ENCODE measurements around the gene HDAC8.

HDAC8 gene

DNA sequence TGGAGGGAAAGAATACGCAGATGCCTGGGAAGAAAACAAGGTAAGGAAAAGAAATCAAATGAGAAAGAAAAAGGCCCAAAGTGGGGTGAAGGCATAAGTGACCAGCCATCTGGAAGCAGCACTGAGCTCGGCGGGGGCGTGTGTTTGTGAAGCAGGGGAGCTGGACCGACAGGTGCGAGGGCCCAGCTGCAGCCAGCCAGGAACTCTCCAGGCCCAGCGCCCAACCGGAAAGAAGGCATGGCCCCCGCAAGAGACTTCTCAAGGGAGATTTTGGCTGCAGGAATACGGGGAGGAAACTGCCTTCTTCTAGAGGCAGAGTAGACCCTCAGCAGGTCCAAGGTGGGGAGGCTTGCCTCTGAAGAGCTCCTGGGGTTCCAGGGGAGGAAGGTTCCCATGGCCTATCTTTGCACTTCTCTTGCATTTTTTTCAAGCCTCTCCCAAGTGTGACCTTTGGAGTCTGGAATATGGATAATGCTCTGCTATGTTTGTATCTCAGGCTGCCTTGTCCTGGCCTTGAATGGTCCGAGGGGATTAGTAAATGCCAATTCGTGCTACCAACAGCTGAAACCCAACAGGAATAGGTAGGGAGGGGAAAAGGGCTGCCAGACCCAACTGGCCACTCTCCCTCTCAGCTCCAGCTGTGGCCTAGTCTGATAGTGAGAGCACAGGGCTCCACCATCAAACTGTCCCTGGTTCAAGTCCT is 256.1 kb downstream of the HDAC8 start:
- no peak for DNase-seq (ENCODE audit: low spot score)

DNA sequence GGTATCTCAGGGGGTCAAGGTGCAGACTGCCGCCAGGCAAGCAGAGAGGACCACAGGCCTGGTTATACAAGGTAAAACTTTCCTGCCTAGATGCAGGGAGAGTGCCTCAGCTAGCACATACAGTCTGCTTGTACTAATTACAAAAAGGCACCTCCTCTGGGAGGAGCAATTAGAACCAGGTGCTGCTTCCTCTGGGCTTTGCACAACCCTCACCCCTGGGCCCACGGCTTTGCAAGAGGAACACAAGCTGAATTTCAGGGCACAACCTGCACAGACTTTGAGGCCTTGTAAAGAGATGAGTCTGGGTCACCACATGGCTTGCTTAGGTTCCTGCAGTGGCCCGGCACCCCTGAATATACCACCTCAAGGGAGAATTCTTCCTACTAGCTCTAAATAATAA is 257.8 kb downstream of the HDAC8 start:
- DNase-seq (ENCODE audit: low spot score), result no peak

DNA sequence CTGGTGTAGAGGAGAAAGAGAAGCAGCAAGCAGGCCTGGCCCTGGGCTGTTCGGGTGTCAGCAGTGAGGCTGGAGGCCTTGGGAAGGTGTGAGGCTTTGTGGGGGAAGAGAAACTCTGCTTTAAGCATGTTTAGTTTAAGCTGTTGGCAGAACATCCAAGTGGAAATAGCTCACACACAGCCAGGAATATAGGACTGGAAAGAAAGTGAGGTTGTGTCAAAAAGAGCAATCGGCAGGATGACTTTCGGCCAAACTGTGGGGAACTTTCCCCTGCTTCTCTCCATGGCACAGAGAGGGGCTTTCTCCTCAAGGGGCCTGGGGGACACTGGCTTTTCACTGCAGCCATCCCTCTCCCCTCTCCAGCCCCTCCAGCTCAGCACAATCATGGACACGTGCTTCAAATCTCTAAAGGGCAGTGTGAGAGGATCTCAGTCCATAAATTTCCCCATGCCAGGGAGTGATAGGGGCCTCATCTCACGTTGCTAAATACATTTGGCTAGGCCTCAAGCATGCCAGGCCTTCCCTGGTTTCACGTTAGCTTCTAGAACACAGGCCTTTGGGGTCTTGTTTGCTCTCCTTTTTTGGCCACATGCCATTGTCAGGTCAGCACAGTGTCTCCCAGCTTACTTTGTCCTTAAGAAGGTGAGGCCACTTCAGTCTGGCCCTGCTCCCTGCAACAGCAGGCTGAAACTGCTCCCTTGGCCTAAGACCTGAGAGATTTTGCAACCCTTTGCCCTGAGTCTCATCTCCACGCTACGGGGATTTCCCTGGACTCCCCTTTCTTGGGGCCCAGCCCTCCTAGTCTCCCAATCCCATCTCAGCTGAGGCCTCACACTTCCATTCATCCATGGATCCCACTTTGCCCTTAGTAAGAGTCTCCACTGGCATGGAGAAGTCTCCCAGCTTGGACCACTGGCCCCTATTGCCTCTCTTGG is 258.7 kb downstream of the HDAC8 start:
- DNase-seq (ENCODE audit: low spot score), result no peak

DNA sequence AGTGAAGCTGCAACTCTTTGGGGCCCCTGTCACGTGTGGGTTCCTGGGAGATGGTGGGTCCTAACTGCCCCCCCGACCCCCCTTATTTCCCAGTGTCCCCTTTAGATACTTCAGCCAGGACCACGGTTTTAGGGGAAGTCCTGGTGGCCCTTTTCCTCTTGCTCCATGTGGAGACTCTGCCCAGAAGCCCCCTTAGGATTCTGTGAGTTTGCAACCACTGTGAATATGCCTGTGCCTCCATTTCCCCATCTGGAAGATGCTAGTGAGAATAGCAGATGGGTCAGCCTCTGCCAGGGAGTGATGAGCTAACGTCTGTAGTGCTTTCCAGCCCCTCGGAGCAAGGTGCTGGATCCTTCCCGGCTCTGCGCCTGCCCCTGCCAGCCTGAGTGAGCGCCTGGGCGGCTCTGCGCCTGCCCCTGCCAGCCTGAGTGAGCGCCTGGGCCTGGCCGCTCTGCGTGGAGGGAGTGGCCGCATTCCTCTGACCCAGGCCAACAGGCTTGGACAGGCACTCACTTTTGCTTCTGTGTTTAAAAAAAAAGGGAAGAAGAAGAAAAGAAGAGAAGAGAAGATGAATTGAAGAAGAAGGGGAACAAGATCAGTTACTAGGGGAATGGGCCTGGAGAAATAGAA is 260.2 kb downstream of the HDAC8 start:
- no peak for DNase-seq (ENCODE audit: low spot score)

DNA sequence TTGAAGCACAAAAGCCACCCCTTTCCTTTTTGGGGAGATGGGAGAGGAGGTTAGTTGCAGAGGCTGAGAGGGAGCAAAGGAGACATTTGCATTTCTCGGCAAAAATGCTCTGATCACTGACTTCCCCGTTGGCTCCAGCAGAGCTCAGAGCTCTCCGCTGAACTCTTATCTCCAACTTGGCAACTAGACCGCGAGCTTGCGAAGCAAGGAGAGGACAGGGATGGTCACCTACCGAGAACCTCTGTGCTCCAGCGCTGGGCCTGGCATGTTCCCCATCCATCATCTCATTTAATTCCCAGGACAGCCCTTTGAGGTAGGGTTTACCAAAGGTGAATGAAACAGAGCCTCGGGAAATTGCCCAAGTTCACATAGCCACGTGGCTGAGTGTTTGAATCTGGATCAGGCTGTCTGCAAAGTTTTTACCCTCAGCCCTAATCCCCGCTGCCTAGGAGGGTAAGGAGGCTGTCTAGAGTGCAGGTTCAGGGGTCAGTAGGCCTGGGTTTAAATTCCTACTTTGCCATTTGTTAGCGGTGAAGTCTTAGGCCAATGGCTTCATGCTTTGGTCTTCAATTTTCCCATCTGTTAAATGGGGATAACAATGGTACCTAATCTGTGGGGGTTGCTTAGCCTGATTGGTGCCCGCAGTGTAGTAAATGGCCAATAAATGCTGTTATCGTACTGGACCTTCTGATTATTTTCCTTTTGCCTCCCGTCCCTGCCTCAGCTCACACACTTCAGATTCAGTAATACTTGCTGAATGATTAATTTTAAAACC is 263.2 kb downstream of the HDAC8 start:
- no peak for DNase-seq (ENCODE audit: low spot score)

DNA sequence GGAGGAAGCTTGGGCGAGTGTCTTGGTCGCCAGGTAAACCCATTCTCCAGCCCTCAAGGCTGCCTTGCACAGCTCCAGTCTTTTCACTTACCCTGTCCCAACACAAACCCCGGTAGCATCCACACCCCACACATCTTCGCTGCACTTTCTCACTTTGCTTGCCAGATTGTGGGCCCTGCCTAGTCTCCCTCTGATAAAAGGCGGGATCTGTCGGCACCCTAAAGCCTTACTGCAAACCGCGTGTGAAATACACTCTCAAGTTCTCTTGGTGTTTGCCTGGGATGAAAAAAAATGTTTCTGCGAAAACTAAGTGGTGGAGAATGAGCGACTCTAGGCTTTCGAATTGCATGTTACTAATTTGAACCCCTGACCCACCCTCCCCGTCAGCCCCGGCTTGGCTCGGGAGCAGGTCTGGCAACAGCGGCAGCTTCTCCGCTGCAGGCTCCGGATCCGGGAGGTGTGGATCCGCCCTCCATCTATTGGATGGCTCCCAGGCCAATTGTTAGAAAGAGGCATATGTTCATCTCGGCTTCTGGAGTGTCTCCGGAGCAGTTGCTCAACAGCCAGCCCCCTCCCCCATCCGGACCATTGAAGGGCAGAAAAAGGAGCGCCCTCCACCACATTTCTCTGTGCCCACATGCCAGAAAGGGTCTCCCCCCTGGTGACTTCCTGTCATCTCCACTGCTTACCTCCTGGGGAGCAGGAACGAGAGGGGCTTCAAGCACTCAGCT is 263.9 kb downstream of the HDAC8 start:
- DNase-seq (ENCODE audit: low spot score), result peak; percentile 81

DNA sequence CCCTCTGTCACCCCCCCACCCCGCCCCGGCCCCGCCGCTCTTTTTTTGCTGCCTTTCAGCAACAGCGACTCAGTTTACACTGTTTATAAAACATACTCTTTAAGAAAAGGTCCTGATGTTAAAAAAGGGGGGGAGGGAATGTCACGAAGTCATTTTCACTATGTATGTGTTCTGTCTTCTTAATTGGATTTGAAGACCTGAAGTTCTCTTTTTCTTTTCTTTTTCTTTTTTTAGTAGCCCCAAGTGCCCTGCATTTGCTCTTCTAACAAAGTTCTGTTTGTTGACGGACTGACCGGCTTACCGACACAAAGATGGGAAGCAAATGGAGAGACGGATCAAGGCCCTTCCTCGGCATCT is 264.5 kb downstream of the HDAC8 start:
- no peak for DNase-seq (ENCODE audit: low spot score)

DNA sequence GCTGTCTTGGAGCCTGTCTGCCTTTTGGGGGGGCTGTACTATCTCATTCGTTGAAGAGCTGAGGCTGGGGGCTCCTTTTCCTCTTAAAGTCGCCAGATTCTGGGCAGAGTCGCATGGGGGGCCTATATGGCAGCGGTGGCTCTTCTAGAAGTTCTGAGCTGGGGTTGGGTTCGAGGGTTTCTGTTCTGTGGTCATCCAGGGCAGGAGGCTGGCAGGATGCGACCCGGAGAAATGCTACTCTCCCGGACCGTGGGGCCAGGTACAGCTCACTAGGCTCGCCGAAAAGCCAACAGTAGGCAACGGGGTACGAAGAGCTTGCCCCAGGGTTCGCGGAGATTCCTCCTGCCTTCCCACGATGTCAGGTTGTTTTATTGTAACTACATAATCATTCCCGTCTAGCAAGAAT is 265.0 kb downstream of the HDAC8 start:
- DNase-seq (ENCODE audit: low spot score), result no peak

DNA sequence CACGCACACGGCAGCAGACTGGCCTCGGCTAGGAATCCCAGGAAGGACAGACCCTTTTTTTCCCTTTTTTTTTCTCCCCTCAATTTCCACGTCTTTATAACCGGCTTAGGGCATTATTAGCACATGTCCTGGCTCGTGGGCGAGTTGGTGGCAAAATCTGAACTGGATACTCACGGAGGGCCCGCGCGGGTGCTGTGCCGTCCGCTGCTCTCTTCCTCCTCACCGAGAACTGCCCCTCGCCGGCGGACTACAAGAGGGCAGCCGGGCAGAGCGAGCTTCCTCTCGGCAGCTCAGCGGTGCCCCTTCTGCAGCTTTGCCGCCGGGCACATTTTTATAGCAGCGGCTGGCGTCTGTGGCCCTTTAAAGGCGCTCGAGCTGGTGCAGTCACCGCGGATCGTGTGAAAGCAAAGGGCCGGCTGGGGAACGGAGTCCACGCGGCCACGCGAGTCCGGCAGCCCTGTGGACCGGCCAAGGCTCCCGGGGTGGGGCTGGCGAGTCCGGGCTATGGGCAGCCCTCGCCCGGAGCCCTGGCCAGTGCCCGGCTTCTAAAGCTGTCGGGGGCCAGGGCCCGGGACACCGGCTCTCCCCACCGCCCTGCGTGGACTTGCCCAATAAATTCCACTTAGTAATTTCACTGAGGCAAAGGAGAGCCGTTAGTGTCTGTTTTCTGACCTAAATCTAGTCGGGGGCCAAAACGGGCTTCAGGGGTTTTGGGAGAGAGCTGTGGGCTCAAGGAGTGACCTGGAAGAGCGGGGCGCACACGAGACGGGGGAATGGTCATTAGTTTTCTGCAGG is 265.6 kb downstream of the HDAC8 start:
- peak; percentile 74 for DNase-seq (ENCODE audit: low spot score)

DNA sequence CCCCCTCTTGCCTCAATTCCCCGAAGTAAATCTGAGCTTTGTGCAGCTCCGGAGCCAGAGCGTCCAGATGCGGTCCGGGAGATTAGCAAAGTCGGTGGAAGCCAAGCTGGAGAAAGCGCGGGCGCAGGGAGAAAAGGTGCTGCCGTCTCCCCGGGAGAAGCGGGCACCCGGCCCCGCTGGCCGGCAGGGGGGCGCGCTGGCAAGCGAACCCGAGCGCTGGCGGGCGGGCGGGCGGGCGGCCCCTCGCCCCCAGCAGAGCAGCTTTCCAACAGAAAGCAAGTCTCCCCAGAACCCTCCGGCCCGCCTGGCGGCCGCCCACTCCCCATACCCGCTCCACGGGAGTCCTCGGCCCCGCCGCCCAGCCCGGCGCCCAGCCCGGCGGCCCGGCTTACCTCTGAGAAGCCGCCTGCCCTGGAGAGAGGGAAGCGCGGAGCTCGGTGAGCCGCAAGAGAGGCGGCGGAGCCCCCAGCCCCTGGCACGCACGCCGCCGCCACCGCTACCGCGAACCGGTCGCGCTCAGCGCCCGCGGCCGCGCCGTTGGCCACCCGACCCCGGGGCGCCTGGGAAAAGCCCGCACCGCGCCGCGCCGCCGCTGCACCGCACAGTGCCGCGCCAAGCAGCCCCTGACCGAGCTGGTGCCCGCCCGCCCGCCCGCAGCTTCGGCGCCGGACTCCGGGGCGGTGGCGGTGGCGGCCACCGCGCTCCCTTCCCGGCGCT is 266.4 kb downstream of the HDAC8 start:
- no peak for DNase-seq (ENCODE audit: low spot score)

DNA sequence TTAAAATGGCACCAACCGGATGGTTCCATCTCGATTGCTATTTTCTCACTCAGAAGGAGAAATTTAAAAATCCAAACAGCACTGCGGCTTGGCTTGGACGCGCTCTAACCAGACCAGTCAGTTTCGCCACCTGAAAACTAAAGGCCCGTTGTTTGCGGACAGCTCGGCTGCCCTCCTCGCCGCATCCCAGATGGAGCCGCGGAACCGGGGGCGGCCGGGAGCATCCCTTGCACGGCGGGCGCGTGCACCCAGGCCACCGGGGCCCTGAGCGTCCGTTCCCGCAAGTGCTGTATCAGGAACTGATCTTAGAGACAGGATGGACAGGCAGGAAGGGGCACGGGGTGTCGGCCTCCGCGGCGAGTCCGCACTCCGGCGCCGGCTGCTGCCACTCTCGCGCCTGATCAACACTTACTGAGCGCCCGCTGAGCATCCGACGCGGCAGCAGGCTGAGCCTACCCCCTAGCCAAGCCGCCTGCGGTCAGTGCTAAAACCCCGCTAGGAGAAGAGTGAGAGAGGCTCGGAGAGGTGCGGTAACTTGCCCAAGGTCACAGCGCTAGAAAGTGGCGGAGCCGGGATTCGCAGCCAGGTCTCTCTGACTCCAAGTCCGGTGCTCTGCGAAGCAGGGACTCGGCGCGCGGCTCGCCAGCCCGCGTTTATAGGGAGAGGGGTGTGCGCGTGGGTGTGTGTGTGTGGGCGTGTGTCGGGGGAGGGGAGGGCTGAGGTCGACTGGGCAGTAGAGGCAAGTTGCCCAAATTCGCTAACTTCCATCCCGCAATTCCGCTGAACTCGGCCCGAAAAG is 267.2 kb downstream of the HDAC8 start, which contains the start of gene CITED1:
TSS of gene CITED1 (minus strand) at position 629 of the 799 bp plus-strand sequence. CDS start 3,045 bp downstream, outside the sequence.
- DNase-seq (ENCODE audit: low spot score), result no peak

DNA sequence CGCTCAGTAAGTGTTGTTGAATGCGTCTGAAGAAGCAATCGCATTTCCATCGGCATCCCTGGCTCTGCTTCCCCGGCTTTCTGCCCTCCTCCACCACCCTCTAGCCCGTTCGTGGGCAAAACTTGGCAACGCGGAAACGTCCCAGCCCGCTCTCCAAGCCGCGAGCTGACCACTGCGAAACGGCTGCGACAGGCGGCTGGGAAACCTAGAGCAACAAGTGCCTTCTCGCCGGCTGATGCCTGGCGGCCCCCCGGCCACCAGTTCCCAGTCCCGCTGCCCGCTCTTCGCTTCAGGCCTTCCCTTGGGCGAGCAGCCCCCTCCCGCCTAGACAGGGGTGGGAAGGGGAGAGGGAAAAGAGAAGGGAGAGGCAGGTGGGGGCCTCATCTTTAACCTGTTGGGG is 267.8 kb downstream of the HDAC8 start:
- DNase-seq (ENCODE audit: low spot score), result no peak

DNA sequence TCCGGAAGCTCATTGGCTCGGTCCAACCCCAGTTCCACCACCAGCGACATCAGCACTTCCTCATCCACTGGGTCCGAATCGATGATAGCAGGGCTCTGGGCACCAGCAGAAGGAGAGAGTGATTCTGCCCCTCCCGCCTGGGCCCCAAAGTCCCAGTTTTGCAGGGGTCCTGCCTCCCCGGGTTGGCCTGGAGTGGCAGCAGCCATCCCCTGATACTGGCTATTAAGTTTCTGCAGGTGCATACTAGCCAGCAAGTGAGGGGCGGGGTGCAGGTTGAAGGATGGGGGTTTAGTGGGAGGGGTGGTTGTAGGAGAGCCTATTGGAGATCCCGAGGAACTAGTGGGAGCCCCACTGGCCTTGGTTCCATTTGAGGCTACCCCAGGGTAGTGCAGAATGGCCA is 270.9 kb downstream of the HDAC8 start:
- no peak for DNase-seq (ENCODE audit: low spot score)

DNA sequence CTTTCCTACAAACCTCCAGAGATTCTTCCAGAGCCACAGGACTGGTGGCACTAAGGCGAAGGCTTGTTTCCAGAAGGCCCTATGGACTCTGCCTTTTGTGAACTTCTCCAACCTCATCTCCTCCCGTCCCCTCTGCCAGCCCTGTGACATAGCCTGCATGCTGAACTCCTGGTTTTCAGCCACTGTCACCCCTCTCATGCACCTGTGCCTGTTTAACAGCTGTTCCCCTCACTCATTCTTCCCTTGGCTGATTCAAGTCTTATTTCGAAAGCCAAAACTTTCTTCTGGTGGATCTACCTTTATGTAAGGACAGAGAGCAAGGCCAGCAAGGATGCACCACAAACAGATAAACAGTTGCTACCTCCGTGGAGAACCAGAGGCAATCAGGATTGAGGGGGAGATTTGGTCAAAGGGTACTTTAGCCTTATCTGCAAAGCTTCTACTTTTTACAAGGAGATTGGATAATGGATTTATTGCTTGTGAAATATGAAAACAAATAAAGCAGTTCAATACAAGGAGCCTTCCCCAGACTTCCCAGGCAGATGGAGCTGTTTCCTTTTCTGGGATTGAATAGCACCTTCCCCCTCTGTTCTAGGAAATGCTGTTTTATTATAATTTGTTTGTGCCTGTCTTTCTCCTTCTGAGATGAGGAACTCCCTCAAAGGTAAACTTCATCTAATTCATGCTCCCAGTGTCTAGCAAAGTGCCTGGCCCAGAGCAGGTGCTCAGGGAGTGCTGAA is 272.6 kb downstream of the HDAC8 start:
- DNase-seq (ENCODE audit: low spot score), result no peak

DNA sequence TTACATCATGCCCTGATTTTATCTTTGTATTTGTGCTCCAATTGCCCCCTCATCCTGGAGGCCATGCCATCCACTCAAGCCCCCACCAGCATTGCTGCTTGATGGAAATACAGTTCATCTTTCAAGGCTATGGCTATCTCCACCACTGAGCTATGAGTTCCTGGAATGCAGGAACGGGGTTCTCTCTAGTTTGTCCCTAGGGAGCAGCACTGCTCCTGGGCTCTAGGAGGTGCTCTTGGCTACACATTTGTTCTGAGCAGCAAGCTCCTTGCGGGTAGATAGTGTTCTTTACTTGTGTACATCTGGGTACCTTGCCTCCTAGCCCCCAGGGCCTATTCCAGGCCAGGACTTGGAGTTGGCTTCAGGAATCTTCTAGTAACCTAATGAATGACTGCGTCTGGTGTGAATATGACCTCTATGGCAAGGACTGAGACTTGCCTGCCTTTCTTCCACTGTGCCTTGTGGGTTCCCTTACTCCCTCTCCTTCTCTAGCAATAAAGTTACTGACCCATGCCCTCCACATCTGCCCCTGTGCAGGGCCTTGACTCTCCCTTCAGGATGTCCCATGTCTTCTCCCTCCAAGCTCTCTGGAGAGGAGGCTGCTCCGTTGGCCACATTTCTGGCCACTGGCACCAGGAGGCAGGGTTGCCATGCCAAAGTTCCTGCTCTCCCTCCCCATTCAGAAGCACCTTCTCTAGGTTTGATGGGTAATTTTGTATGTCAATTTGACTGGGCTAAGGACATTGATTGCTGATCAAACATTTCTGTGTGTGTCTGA is 274.5 kb downstream of the HDAC8 start:
- no peak for DNase-seq (ENCODE audit: low spot score)

DNA sequence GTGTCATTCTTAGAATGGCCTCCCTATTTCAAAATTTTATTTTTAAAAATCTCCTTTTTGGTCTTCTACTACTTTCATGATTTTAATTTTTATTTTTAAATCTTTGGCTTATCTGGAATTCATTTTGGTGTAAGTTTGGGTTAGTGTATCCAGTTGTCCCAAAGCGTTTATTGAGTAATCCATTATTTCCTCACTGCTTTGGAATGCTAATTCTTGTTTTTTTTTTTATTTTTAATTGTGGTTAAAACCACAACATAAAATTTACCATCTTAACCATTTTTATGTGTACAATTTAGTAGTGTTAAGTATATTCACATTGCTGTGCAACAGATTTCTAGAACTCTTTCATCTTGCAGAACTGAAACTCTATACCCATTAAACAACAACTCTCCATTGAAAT is 275.7 kb downstream of the HDAC8 start:
- no peak for DNase-seq (ENCODE audit: low spot score)

DNA sequence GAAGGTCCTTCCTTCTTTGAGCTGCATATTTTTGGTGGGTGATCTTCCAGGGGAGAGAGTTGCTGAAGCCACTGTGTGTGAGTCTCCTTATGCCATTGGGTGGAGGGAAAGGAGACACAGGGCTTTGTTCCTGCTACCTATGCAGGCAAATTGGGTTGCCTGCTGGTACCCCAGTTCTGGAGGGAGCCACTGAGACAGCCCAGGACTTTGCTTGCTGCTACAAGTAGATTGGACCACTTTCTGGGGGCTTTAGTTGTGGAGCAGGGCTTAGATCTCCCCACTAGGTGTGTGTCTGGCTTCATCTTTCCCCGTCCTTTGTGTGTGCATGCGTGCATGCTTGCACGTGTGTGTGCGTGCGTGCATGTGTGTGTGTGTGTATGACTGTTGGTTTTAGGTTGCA is 276.9 kb downstream of the HDAC8 start:
- DNase-seq (ENCODE audit: low spot score), result no peak

DNA sequence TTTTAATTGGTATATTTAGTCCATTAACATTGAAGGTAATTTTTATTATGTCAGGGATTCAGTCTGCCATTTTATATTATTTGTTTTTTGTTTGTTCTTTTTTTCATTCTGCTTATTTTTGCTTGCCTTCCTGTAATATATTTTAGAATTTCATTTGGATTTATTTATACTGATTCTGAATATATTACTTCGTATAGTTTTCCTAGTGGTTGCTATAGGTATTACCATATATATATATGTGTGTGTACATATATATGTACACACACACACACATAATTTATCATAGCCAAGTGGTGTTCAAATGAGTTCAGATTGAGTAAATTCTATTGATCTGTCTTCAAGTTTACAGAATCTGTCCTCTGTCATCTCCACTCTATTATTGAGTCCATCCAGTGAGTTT is 278.1 kb downstream of the HDAC8 start:
- DNase-seq (ENCODE audit: low spot score), result no peak

Measured in left forelimb (tissue), 1 donor.